Endothelial cell of umbilical vein (primary cell): Measurements from ENCODE around the gene ZNF516. TPM values are rescaled to one million over a fixed set of nuclear protein-coding genes. Genes with fewer than 3 reads are reported as not detected.

Source experiments
- BruUV-seq: library from RNA; stranded (reverse); fragments of 400-500 nt; replicated peaks from 2 replicates; lab custom pipeline; 2021; lab: Mats Ljungman, UMichigan
- CTCF ChIA-PET: fragments of 300-600, 350-600 bp; sonication (Branson Sonifier 250); formaldehyde crosslinking; loops from one replicate; lab custom pipeline; 2021; ENCODE audit warnings: antibody characterized with exemption, inconsistent platforms; lab: Charles Lee
- POLR2A ChIA-PET: fragments of 300-600, 350-600 bp; sonication (Branson Sonifier 250); formaldehyde crosslinking; loops from one replicate; lab custom pipeline; 2021; ENCODE audit warnings: antibody characterized with exemption, inconsistent platforms; lab: Charles Lee
- DNase-seq: peaks from one replicate; pipeline ENCODE4 v3.0.0-alpha.2; 2011; ENCODE audit warnings: low read depth, low spot score
- FAIRE-seq: peaks from 2 replicates; lab custom pipeline; 2011; peaks lifted over from hg19 to GRCh38; lab: Jason Lieb, UNC
- H2AFZ ChIP-seq: 2 replicates; pipeline ENCODE4 v1.6.0; 2012; ENCODE audit warnings: low read depth, low read length, control low read depth, inconsistent platforms
- H3K27ac ChIP-seq: 2 replicates; pipeline ENCODE4 v1.5.1; 2011; ENCODE audit warnings: low read depth, mild to moderate bottlenecking, control low read depth, low read length, moderate library complexity; ENCODE audit not compliant: insufficient read depth
- H3K27me3 ChIP-seq, 2 experiments: 2 replicates each; pipeline versions ENCODE4 v1.6.0 to v1.6.1; 2011; ENCODE audit warnings: low read length in 2 of 2, mixed read lengths in 1 of 2; ENCODE audit not compliant: control insufficient read depth in 2 of 2, insufficient read depth in 2 of 2
- H3K36me3 ChIP-seq, 2 experiments: 2 replicates in 1 of 2; 3 replicates in 1 of 2; pipeline ENCODE4 v1.5.1; 2011; ENCODE audit warnings: low read length in 2 of 2, mild to moderate bottlenecking in 1 of 2, moderate library complexity in 1 of 2; ENCODE audit not compliant: control insufficient read depth in 2 of 2, insufficient read depth in 2 of 2; ENCODE audit errors: extremely low read depth in 1 of 2
- H3K4me1 ChIP-seq: 3 replicates; pipeline ENCODE4 v1.5.1; 2011; ENCODE audit warnings: mild to moderate bottlenecking, low read length; ENCODE audit not compliant: control insufficient read depth, insufficient read depth; ENCODE audit errors: extremely low read depth
- H3K4me2 ChIP-seq: 2 replicates; pipeline ENCODE4 v1.6.1; 2011; ENCODE audit warnings: low read length, control low read depth, mixed read lengths; ENCODE audit not compliant: insufficient read depth
- H3K4me3 ChIP-seq, 3 experiments: fragments of 200-600 bp in 1 of 3; sonication (generic), shearing (Covaris generic) in 1 of 3; replicated peaks in 1 of 3; 2 replicates each; pipeline ENCODE4 v1.5.1; 2011 to 2016; ENCODE audit warnings: control low read depth in 3 of 3, low read length in 3 of 3, mild to moderate bottlenecking in 2 of 3, inconsistent platforms in 1 of 3, low read depth in 1 of 3, moderate library complexity in 1 of 3; ENCODE audit not compliant: insufficient read depth in 1 of 3
- H3K79me2 ChIP-seq: 2 replicates; pipeline ENCODE4 v1.6.0; 2012; ENCODE audit warnings: low read length, inconsistent platforms; ENCODE audit not compliant: control insufficient read depth, insufficient read depth
- H3K9ac ChIP-seq: replicated peaks from 2 replicates; pipeline ENCODE3; 2011; ENCODE audit warnings: low read length, control low read depth; ENCODE audit not compliant: insufficient read depth; ENCODE audit errors: extremely low read depth
- H3K9me1 ChIP-seq: replicated peaks from 3 replicates; pipeline ENCODE4 v1.6.0; 2011; ENCODE audit warnings: mild to moderate bottlenecking, low read length; ENCODE audit not compliant: control insufficient read depth, insufficient read depth; ENCODE audit errors: extremely low read depth
- H3K9me3 ChIP-seq: replicated peaks from 2 replicates; pipeline ENCODE4 v1.5.1; 2012; ENCODE audit warnings: low read length, inconsistent platforms; ENCODE audit not compliant: control insufficient read depth, insufficient read depth
- H4K20me1 ChIP-seq: replicated peaks from 2 replicates; pipeline ENCODE3; 2011; ENCODE audit warnings: mild to moderate bottlenecking, low read length; ENCODE audit not compliant: control insufficient read depth, insufficient read depth; ENCODE audit errors: extremely low read depth
- EZH2 ChIP-seq: IDR thresholded peaks from 2 replicates; pipeline ENCODE4 v1.6.1; 2012; ENCODE audit warnings: borderline replicate concordance, low read depth, mild to moderate bottlenecking, moderate library complexity, low read length, inconsistent platforms; ENCODE audit not compliant: severe bottlenecking
- FOS ChIP-seq: IDR thresholded peaks from 2 replicates; pipeline ENCODE4 v1.6.1; 2011; ENCODE audit warnings: mild to moderate bottlenecking, low read length, moderate library complexity, borderline replicate concordance; ENCODE audit not compliant: insufficient read depth
- GATA2 ChIP-seq: IDR thresholded peaks from 2 replicates; pipeline ENCODE4 v1.7.0; 2011; ENCODE audit warnings: low read depth, mild to moderate bottlenecking, moderate library complexity, mixed read lengths, low read length; ENCODE audit not compliant: insufficient read length, insufficient read depth
- JUN ChIP-seq: IDR thresholded peaks from 2 replicates; pipeline ENCODE4 v1.6.1; 2011; ENCODE audit warnings: borderline replicate concordance, low read depth; ENCODE audit not compliant: insufficient read length, insufficient read depth
- MYC ChIP-seq: IDR thresholded peaks from one replicate; pipeline ENCODE4 v1.6.1; 2011; ENCODE audit warnings: mild to moderate bottlenecking, low read depth, low read length
- POLR2A ChIP-seq: IDR thresholded peaks from 2 replicates; pipeline ENCODE4 v1.6.1; 2012; ENCODE audit warnings: low read depth, mild to moderate bottlenecking, control low read depth, low read length
- POLR2AphosphoS5 ChIP-seq: IDR thresholded peaks from 2 replicates; pipeline ENCODE4 v1.6.1; 2012; ENCODE audit warnings: low read depth, mild to moderate bottlenecking, control low read depth, low read length, moderate library complexity; ENCODE audit not compliant: insufficient read depth
- dilution Hi-C: fragments of 300-500 bp; cut with MboI; formaldehyde crosslinking; loops from one replicate; pipeline ENCODE4 v1.15.0; 2019; ENCODE audit warnings: low sequenced_read_pairs; ENCODE audit not compliant: extremely low pct_ligation_motif_present
- intact Hi-C: fragments of 100-400 bp; cut with micrococcal nuclease; formaldehyde crosslinking; loops from one replicate; pipeline ENCODE4 v1.10.0; 2022
- polyA plus RNA-seq, 4 experiments: library from polyadenylated mRNA; depleted of rRNA in 3 of 4; stranded (reverse) in 3 of 4; unstranded in 1 of 4; fragments of >200 nt; gene quantifications; 2 replicates each; pipeline versions ENCODE4 v1.2.1 to v1.2.3, GENCODE V29; 2011 to 2012; ENCODE audit warnings: missing spikeins in 1 of 4
- total RNA-seq: library from RNA; stranded (reverse); gene quantifications from 2 replicates; pipeline ENCODE4 v1.2.3, GENCODE V29; 2021
- TF ChIP-seq, protein P1 (sequence below): IDR thresholded peaks from 2 replicates; pipeline ENCODE4 v1.6.1; 2011; ENCODE audit not compliant: insufficient read depth, insufficient read length
- TF ChIP-seq, protein P2 (sequence below), 2 donors: IDR thresholded peaks; 1 replicate in 1 of 2; 2 replicates in 1 of 2; pipeline ENCODE4 v1.5.1; 2011; ENCODE audit warnings: low read length in 2 of 2, mild to moderate bottlenecking in 2 of 2, moderate library complexity in 2 of 2, control low read depth in 1 of 2, inconsistent platforms in 1 of 2, low read depth in 1 of 2; ENCODE audit not compliant: insufficient read depth in 1 of 2; ENCODE audit errors: extremely low read depth in 1 of 2

The ZNF516 gene
- total and polyA plus RNA-seq, 2 donors (not counting 3 experiments of a cell fraction or from before 2014, with no cell fraction given), result 3.6 to 19.1 TPM

DNA sequence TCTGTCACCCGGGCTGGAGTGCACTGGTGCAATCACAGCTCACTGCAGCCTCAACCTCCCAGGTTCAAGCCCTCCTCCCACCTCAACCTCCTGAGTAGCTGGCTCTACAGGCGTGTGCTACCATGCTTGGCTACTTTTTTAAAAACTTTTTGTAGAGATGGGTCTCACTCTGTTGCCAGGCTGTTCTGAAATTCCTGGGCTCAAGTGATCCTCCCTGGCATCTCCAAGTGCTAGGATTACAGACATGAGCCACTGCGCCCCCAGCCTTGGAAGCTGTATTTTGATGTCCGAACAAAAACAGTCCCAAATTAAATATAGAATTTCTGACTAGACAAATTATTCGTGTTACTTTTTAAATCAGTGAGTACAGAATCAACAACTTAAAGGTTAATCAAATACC, 97.4 kb downstream of the ZNF516 start:
- Histone ChIP-seq H3K4me2 (no peak overlapping the region), H3K79me2 (no peaks in the 10 kb centered on the region), H3K4me1 (no peaks in the 10 kb centered on the region), H3K27me3 (no peaks in the 10 kb centered on the region), H3K9ac (no peak overlapping the region), H2AFZ (no peak overlapping the region), H3K9me1 (no peaks in the 10 kb centered on the region), H3K27ac (no peak overlapping the region), H3K9me3 (no peaks in the 10 kb centered on the region), H4K20me1 (no peaks in the 10 kb centered on the region), H3K36me3 (no peaks in the 10 kb centered on the region), H3K4me3 (no peak overlapping the region)
- no TSS peak for BruUV-seq
- ChIA-PET CTCF (interaction anchor here (0.7 to 6.8 kb wide), 5 partner anchors 8 to 312 kb away, joined by 3 to 169 read pairs (median 11); no protein-coding TSS in a partner anchor), POLR2A (no interaction called here)
- FAIRE-seq, result no peak
- dilution Hi-C loops, result no loop called here
- no peak for DNase-seq
- intact Hi-C loops, result no loop called here
- TF ChIP-seq POLR2A, result no peak
- TF ChIP-seq MYC, result no peak
- TF ChIP-seq JUN, result no peak
- TF ChIP-seq GATA2, result no peak
- no peak for TF ChIP-seq FOS
- no peak for TF ChIP-seq POLR2AphosphoS5
- TF ChIP-seq, protein P1, sequence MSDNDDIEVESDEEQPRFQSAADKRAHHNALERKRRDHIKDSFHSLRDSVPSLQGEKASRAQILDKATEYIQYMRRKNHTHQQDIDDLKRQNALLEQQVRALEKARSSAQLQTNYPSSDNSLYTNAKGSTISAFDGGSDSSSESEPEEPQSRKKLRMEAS, result no peak
- TF ChIP-seq EZH2, result no peak
- TF ChIP-seq, protein P2, sequence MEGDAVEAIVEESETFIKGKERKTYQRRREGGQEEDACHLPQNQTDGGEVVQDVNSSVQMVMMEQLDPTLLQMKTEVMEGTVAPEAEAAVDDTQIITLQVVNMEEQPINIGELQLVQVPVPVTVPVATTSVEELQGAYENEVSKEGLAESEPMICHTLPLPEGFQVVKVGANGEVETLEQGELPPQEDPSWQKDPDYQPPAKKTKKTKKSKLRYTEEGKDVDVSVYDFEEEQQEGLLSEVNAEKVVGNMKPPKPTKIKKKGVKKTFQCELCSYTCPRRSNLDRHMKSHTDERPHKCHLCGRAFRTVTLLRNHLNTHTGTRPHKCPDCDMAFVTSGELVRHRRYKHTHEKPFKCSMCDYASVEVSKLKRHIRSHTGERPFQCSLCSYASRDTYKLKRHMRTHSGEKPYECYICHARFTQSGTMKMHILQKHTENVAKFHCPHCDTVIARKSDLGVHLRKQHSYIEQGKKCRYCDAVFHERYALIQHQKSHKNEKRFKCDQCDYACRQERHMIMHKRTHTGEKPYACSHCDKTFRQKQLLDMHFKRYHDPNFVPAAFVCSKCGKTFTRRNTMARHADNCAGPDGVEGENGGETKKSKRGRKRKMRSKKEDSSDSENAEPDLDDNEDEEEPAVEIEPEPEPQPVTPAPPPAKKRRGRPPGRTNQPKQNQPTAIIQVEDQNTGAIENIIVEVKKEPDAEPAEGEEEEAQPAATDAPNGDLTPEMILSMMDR (IDR thresholded peaks at IDR 0.05; ENCODE audit: extremely low read depth in 1 of 2, insufficient read depth in 1 of 2, low read depth in 1 of 2, low read length in 2 of 2), result no peak
